Medulla oblongata (tissue), 1 donor: ENCODE data around the gene PARD6A.

ENCODE experiments used
- DNase-seq: peaks from one replicate; pipeline ENCODE4 v3.0.0-alpha.2; 2015; ENCODE audit errors: extremely low spot score

PARD6A gene

GRCh38 chr16:67653789-67654402 lies 6.9 kb upstream of the PARD6A start:
- DNase-seq = no peak

- no peak for DNase-seq
These were observed 6.3 kb upstream of the PARD6A start for GRCh38 chr16:67654403-67654911.

- no peak for DNase-seq
These were observed 5.4 kb upstream of the PARD6A start for GRCh38 chr16:67655363-67655762.

- DNase-seq = no peak
These were observed 4.3 kb upstream of the PARD6A start for GRCh38 chr16:67656344-67657016.

GRCh38 chr16:67657017-67657608 lies 3.6 kb upstream of the PARD6A start:
- DNase-seq = no peak

GRCh38 chr16:67657751-67658518 lies 2.8 kb upstream of the PARD6A start:
- DNase-seq = no peak

- DNase-seq = no peak
These were observed 1.7 kb upstream of the PARD6A start for GRCh38 chr16:67658849-67659674.

- peak; percentile 97 for DNase-seq
These were observed 841 bp upstream of the PARD6A start, which contains the start of gene ACD for GRCh38 chr16:67659675-67660563. Gene ACD, minus strand, starts transcription at chr16:67660260. Its CDS starts 40 bp downstream, at chr16:67660220.

GRCh38 chr16:67661101-67661761 lies 471 bp downstream of the PARD6A start:
- DNase-seq = no peak

GRCh38 chr16:67661886-67662652 lies 1.3 kb downstream of the PARD6A start:
- no peak for DNase-seq

- DNase-seq = no peak
These were observed 1.9 kb downstream of the PARD6A start for GRCh38 chr16:67662653-67663010.

GRCh38 chr16:67663151-67663876 lies 2.6 kb downstream of the PARD6A start:
- no peak for DNase-seq

GRCh38 chr16:67663877-67664222 lies 3.1 kb downstream of the PARD6A start:
- DNase-seq = no peak

GRCh38 chr16:67664258-67664657 lies 3.5 kb downstream of the PARD6A start:
- DNase-seq = no peak

GRCh38 chr16:67664871-67665270 lies 4.1 kb downstream of the PARD6A start:
- no peak for DNase-seq

GRCh38 chr16:67665598-67665997 lies 4.8 kb downstream of the PARD6A start:
- DNase-seq = no peak

- no peak for DNase-seq
These were observed 5.3 kb downstream of the PARD6A start for GRCh38 chr16:67666032-67666551.
